ENCODE measurements around the gene LILRA1.
"Not testable (repeated sequence)": the region's sequence is repeated elsewhere in the genome, so short reads cannot be mapped to it uniquely, and the experiment has no call there.

LILRA1 gene

DNA sequence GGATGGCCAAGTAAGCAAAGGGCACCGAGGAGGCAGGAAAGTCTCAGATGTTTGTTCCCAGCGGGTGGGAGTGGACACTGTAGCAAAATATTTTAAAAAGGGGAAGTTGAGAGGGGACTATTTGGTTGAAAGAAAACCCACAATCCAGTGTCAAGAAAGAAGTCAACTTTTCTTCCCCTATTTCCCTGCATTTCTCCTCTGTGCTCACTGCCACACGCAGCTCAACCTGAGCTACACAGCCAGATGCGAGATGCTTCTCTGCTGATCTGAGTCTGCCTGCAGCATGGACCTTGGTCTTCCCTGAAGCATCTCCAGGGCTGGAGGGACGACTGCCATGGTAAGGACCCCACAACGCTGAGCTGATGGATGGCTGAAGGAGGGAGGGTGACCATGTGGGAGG lies at the start of gene LILRA1:
TSS of gene LILRA1 (plus strand) at position 188 of the 400 bp plus-strand sequence. CDS start 613 bp downstream, outside the sequence.
- H3K27me3 ChIP-seq (ENCODE audit: insufficient read depth, low read depth, severe bottlenecking), result peaks cover 54% of the 10 kb centered on the region
- not testable (repeated sequence) for H3K36me3 ChIP-seq; H3K9me3 ChIP-seq (ENCODE audit: severe bottlenecking); DNase-seq; H3K27ac ChIP-seq; H3K4me3 ChIP-seq (ENCODE audit: low read depth, low read length)

GRCh38 chr19:54548806-54549205 lies 44.6 kb upstream of the LILRA1 start:
- H3K27me3 ChIP-seq (ENCODE audit: insufficient read depth, low read depth, severe bottlenecking), result peaks cover 82% of the 10 kb centered on the region
- no peaks in the 10 kb centered on the region for H3K36me3 ChIP-seq
- no peak for DNase-seq
- H3K27ac ChIP-seq, result no peak overlapping the region
- TF ChIP-seq CTCF (IDR thresholded peaks at IDR 0.05; ENCODE audit: low read depth, low read length), result no peak
- H3K9me3 ChIP-seq (ENCODE audit: severe bottlenecking), result peaks cover 12% of the 10 kb centered on the region
- H3K4me3 ChIP-seq (ENCODE audit: low read depth, low read length), result no peak overlapping the region

GRCh38 chr19:54549224-54549623 lies 44.2 kb upstream of the LILRA1 start:
- Histone ChIP-seq H3K4me3 (ENCODE audit: low read depth, low read length) (no peak overlapping the region), H3K27me3 (ENCODE audit: insufficient read depth, low read depth, severe bottlenecking) (peaks cover 82% of the 10 kb centered on the region), H3K27ac (no peak overlapping the region), H3K36me3 (no peaks in the 10 kb centered on the region), H3K9me3 (ENCODE audit: severe bottlenecking) (peaks cover 12% of the 10 kb centered on the region)
- DNase-seq, result no peak
- no peak for TF ChIP-seq CTCF (IDR thresholded peaks at IDR 0.05; ENCODE audit: low read depth, low read length)

- peaks cover 90% of the 10 kb centered on the region for H3K27me3 ChIP-seq (ENCODE audit: insufficient read depth, low read depth, severe bottlenecking)
These were observed 42.1 kb upstream of the LILRA1 start for GRCh38 chr19:54551293-54551692.

DNA sequence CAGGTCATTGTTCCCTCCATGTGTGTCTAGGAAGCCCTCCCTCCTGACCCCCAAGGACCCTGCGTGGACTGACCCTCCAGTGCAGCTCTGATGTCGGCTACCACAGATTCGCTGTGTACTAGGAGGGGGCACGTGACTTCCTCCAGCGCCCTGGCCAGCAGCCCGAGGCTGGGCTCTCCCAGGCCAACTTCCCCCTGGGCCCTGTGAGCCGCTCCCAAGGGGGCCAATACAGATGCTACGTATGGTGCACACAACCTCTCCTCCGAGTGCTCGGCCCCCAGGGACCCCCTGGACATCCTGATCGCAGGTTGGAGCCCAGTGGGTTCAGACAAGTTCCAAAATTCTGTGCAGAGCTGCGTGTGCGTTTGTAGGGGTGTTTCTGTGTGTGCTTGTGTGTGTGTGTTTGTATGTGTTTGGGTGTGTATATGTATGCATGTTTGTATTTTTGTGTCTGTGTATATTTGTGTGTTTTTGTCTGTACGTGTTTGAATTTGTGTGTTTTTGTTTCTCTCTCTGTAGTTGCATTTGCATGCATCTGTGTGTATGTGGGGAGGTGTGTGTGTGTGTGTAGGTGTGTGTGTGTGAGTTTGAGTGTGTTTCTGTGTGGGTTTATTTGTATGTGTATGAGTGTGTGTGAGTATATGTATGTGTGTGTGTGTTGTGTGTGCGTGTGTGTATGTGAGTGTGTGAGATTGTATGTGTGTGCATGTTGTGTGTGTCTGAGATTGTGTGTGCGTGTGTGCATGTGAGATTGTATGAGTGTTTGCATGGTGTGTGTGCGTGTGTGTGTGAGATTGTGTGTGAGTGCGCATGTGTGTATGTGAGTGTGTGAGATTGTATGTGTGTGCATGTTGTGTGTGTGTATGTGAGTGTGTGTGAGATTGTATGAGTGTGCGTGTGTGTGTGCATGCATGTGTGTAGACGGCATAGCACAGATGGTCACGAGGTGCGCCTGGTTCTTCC lies 41.2 kb upstream of the LILRA1 start:
- DNase-seq, result no peak
- peaks cover 12% of the 10 kb centered on the region for H3K9me3 ChIP-seq (ENCODE audit: severe bottlenecking)
- H3K27me3 ChIP-seq (ENCODE audit: insufficient read depth, low read depth, severe bottlenecking), result peaks cover 91% of the 10 kb centered on the region
- TF ChIP-seq CTCF (IDR thresholded peaks at IDR 0.05; ENCODE audit: low read depth, low read length), result no peak
- no peak overlapping the region for H3K4me3 ChIP-seq (ENCODE audit: low read depth, low read length)
- no peak overlapping the region for H3K27ac ChIP-seq
- no peaks in the 10 kb centered on the region for H3K36me3 ChIP-seq

More at GRCh38 chr19:54551293-54551692, 42.1 kb upstream of the LILRA1 start:
- H3K9me3 ChIP-seq (ENCODE audit: severe bottlenecking), result peaks cover 12% of the 10 kb centered on the region
- H3K36me3 ChIP-seq, result no peaks in the 10 kb centered on the region
- H3K4me3 ChIP-seq (ENCODE audit: low read depth, low read length), result no peak overlapping the region
- no peak overlapping the region for H3K27ac ChIP-seq
- DNase-seq, result no peak
- TF ChIP-seq CTCF (IDR thresholded peaks at IDR 0.05; ENCODE audit: low read depth, low read length), result no peak

DNA sequence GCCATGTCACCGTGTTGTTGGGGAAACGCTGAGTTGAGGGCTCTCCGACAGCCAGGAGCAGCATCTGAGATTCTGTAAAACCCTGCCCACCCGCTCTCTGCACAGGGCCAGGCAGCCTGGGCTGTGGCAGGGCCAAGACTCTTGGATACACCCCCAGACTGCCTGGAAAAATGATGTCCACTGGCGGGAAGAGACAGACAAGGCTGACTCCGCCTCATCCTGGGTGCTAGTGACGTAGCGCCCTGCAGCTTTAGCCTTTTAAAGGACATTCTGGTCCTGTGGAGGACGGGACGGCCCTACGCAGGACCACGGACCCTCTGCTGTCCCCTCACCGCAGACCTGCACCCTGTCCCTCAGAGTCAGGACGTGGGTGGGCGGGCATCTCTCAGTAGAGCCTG lies 40.5 kb upstream of the LILRA1 start:
- H3K4me3 ChIP-seq (ENCODE audit: low read depth, low read length), result no peak overlapping the region
- peaks cover 91% of the 10 kb centered on the region for H3K27me3 ChIP-seq (ENCODE audit: insufficient read depth, low read depth, severe bottlenecking)
- peaks cover 12% of the 10 kb centered on the region for H3K9me3 ChIP-seq (ENCODE audit: severe bottlenecking)
- no peak for TF ChIP-seq CTCF (IDR thresholded peaks at IDR 0.05; ENCODE audit: low read depth, low read length)
- H3K27ac ChIP-seq, result no peak overlapping the region
- H3K36me3 ChIP-seq, result no peaks in the 10 kb centered on the region
- DNase-seq, result no peak

Data from WERI-Rb-1 (cell line).